Measurements from ENCODE around the gene KRTAP10-7.
"Not testable (repeated sequence)": the region's sequence is repeated elsewhere in the genome, so short reads cannot be mapped to it uniquely, and the experiment has no call there.

Gene KRTAP10-7

DNA sequence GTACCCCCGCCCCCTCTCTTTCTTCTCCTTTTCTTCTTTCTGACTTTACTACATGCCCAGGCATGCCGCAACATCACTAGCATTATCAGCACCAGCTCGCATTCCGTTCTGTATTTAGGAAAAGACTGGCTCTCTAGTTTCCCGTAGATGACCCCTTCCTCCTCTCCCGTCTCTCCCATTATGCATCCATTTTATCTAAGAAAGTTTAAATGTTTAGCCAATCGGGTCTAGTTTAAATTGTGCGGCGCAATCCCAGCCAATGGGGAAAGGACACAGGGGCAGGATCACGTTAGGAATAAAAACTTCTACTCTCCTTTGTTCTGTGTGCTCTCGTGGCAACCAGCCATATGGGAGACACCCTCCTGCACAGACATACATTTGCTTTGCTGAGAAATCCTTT, 2.3 kb upstream of the KRTAP10-7 start:
- H3K4me3 ChIP-seq (ENCODE audit: low read length), result no peak overlapping the region
- no peaks in the 10 kb centered on the region for H3K9me3 ChIP-seq (ENCODE audit: control insufficient read depth, low read length)
- H3K36me3 ChIP-seq (ENCODE audit: control insufficient read depth, insufficient read depth, low read length), result no peaks in the 10 kb centered on the region
- no peak overlapping the region for H3K9ac ChIP-seq (ENCODE audit: low read length)
- H3K4me1 ChIP-seq (ENCODE audit: control insufficient read depth, insufficient read depth, low read length), result no peaks in the 10 kb centered on the region
- peaks cover 7% of the 10 kb centered on the region for H3K27me3 ChIP-seq (ENCODE audit: control insufficient read depth, insufficient read depth, low read length)

DNA sequence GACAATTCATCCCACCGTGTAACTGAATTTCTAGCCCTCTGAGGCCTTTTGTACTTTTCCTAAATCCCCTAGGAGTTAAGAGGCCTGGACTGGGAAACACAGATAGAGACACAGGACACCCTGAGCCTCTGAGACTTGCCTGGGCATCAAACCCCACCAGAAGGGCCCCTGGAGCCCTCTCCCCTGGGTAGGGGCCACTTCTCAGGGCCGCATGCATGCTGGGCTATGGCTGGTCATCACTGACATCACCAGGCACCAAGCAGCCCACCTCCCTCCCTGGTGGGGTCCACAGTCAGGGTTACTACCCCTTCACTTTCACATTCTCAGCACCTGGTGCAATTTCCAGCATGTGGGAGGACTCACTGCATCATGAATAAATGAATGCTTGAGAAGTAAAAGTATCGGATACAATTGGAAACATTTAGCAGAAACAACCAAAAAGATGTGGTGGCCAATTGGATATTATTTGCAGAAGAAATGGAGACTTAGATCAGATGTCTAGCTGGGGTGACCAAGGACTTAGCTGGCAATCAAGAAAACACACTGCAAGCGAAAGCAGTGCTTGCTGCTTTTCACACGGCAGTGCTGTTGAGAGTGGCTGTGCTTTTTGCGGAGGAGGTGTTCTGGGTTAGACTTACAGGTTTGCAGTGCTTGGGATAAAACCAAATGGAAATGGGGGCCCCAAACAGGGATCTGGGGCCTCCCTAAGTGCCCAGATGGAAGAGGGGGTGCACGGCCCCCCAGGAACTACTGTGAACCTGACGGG, 950 bp upstream of the KRTAP10-7 start:
- H3K4me1 ChIP-seq (ENCODE audit: control insufficient read depth, insufficient read depth, low read length), result no peaks in the 10 kb centered on the region
- H3K36me3 ChIP-seq (ENCODE audit: control insufficient read depth, insufficient read depth, low read length), result no peaks in the 10 kb centered on the region
- peaks cover 3% of the 10 kb centered on the region for H3K27me3 ChIP-seq (ENCODE audit: control insufficient read depth, insufficient read depth, low read length)
- no peaks in the 10 kb centered on the region for H3K9me3 ChIP-seq (ENCODE audit: control insufficient read depth, low read length)
- no peak overlapping the region for H3K4me3 ChIP-seq (ENCODE audit: low read length)
- no peak overlapping the region for H3K9ac ChIP-seq (ENCODE audit: low read length)

GRCh38 chr21:44601091-44601490, 694 bp downstream of the KRTAP10-7 start:
- not testable (repeated sequence) for H3K27me3 ChIP-seq (ENCODE audit: control insufficient read depth, insufficient read depth, low read length); H3K9ac ChIP-seq (ENCODE audit: low read length); H3K36me3 ChIP-seq (ENCODE audit: control insufficient read depth, insufficient read depth, low read length)

DNA sequence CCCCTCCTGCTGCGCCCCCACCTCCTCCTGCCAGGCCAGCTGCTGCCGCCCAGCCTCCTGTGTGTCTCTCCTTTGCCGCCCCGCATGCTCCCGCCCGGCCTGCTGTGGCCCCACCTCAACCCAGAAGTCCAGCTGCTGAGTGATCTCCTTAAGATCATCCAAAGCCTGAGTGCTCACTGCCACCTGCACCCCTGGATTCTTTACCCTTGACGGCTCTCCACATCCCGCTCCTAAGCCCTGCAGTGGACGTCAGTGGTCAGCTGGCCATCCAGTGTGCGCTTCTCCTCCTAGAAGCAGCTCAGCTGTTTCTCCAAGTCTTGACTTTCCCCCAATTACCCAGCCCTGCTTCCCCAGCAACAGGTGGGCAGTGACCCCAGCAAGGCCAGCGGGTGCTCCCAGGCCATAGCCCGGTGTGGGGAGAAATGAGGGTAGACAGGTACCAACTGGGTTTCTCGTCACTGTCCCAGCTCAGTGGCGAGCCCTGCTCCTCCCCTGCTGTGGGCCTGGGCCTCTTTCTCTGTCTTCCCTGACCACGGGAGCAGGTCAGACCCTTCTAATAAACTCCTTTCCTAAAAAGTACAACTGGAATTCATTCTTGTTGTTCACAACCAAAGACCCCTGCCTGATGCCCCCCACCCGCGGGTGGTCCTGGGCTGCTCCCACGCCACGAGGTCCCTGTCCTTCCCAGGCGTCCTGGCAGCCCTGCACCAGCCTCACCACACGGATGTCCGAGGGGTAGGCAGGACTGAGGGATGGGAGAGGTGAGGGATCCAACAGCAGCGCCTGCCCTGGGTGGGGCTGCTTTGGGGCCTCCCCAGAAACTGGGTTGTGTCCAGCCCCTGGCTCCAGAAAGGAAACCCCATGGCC, 1.4 kb downstream of the KRTAP10-7 start:
- Histone ChIP-seq H3K27me3 (ENCODE audit: control insufficient read depth, insufficient read depth, low read length) (peaks cover 3% of the 10 kb centered on the region), H3K9me3 (ENCODE audit: control insufficient read depth, low read length) (no peaks in the 10 kb centered on the region), H3K36me3 (ENCODE audit: control insufficient read depth, insufficient read depth, low read length) (no peaks in the 10 kb centered on the region), H3K4me1 (ENCODE audit: control insufficient read depth, insufficient read depth, low read length) (no peaks in the 10 kb centered on the region), H3K4me3 (ENCODE audit: low read length) (no peak overlapping the region), H3K9ac (ENCODE audit: low read length) (no peak overlapping the region)

More at GRCh38 chr21:44601091-44601490, 694 bp downstream of the KRTAP10-7 start:
- H3K4me1 ChIP-seq (ENCODE audit: control insufficient read depth, insufficient read depth, low read length); H3K4me3 ChIP-seq (ENCODE audit: low read length); H3K9me3 ChIP-seq (ENCODE audit: control insufficient read depth, low read length): not testable (repeated sequence)

GRCh38 chr21:44602463-44602850, 2.1 kb downstream of the KRTAP10-7 start:
- H3K36me3 ChIP-seq (ENCODE audit: control insufficient read depth, insufficient read depth, low read length), result no peaks in the 10 kb centered on the region
- no peaks in the 10 kb centered on the region for H3K4me1 ChIP-seq (ENCODE audit: control insufficient read depth, insufficient read depth, low read length)
- no peak overlapping the region for H3K4me3 ChIP-seq (ENCODE audit: low read length)
- H3K9ac ChIP-seq (ENCODE audit: low read length), result no peak overlapping the region
- H3K9me3 ChIP-seq (ENCODE audit: control insufficient read depth, low read length), result no peaks in the 10 kb centered on the region
- peaks cover 3% of the 10 kb centered on the region for H3K27me3 ChIP-seq (ENCODE audit: control insufficient read depth, insufficient read depth, low read length)

DNA sequence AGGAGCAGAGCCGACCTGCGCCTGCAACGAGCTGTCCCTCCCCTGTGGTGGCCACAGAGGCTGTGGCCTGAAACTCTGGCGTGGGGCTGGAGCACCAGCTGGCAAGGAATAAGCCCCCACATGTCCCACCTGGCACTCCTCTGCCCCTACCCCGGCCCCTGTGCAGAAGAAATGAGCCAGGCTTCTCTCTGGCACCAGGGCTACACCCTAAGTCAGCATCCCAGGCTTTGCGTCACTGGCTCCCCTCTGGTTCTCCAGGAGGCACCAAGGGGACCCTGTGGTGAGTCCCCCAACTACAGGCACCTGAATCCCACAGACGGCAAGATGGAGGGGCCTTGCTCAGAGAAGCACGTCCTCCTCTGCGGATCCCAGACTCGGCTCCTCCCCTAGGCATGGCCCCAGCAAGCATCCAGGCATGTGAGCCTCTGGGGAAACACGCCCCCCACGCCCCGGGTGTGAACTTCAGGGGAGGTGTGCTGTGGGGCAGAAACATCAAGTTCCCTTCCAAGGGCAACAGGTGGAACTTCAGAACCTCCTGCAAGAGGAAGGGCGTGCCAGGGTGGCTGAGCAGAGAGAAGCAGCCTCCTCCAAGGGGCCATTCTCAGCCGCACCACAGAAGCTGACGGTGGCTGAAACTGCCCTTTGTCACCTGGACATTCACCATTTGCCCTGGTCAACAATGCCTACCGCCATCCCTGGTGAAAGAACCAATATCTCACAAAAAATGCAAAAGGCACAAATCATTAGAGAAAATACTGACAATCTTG, 2.9 kb downstream of the KRTAP10-7 start:
- H3K36me3 ChIP-seq (ENCODE audit: control insufficient read depth, insufficient read depth, low read length), result no peaks in the 10 kb centered on the region
- H3K4me1 ChIP-seq (ENCODE audit: control insufficient read depth, insufficient read depth, low read length), result no peaks in the 10 kb centered on the region
- H3K27me3 ChIP-seq (ENCODE audit: control insufficient read depth, insufficient read depth, low read length), result peaks cover 3% of the 10 kb centered on the region
- H3K9ac ChIP-seq (ENCODE audit: low read length), result no peak overlapping the region
- H3K9me3 ChIP-seq (ENCODE audit: control insufficient read depth, low read length), result no peaks in the 10 kb centered on the region
- no peak overlapping the region for H3K4me3 ChIP-seq (ENCODE audit: low read length)

DNA sequence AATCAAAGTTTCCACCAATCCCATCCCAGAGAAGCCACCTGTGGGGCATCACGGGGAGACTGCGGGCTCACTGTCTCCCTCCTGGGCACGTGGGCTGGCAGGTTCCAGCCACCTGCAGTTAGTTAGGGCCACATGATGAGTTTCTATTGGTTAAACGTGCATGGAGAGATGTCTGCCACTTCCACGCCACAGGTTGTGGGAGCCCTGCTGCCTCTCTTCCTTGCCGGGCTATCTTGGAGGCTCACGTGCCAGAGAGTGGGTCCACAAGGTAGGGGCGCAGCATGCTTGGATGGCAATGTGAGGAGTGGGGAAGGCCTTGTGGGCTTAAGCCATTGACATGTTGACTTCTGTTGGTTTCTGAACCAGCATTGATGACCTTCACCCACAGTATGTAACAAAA, 3.5 kb downstream of the KRTAP10-7 start:
- Histone ChIP-seq H3K36me3 (ENCODE audit: control insufficient read depth, insufficient read depth, low read length) (no peaks in the 10 kb centered on the region), H3K27me3 (ENCODE audit: control insufficient read depth, insufficient read depth, low read length) (peaks cover 3% of the 10 kb centered on the region), H3K9me3 (ENCODE audit: control insufficient read depth, low read length) (no peaks in the 10 kb centered on the region), H3K4me1 (ENCODE audit: control insufficient read depth, insufficient read depth, low read length) (no peaks in the 10 kb centered on the region), H3K4me3 (ENCODE audit: low read length) (no peak overlapping the region), H3K9ac (ENCODE audit: low read length) (no peak overlapping the region)

- Histone ChIP-seq H3K9ac (ENCODE audit: low read length) (no peak overlapping the region), H3K36me3 (ENCODE audit: control insufficient read depth, insufficient read depth, low read length) (no peaks in the 10 kb centered on the region), H3K4me3 (ENCODE audit: low read length) (no peak overlapping the region), H3K4me1 (ENCODE audit: control insufficient read depth, insufficient read depth, low read length) (no peaks in the 10 kb centered on the region), H3K9me3 (ENCODE audit: control insufficient read depth, low read length) (no peaks in the 10 kb centered on the region), H3K27me3 (ENCODE audit: control insufficient read depth, insufficient read depth, low read length) (peaks cover 3% of the 10 kb centered on the region)
Observed at GRCh38 chr21:44606495-44606894, 6.1 kb downstream of the KRTAP10-7 start.

GRCh38 chr21:44609193-44609592, 8.8 kb downstream of the KRTAP10-7 start:
- Histone ChIP-seq H3K36me3 (ENCODE audit: control insufficient read depth, insufficient read depth, low read length) (no peaks in the 10 kb centered on the region), H3K4me1 (ENCODE audit: control insufficient read depth, insufficient read depth, low read length) (no peaks in the 10 kb centered on the region), H3K9ac (ENCODE audit: low read length) (no peak overlapping the region), H3K27me3 (ENCODE audit: control insufficient read depth, insufficient read depth, low read length) (no peaks in the 10 kb centered on the region), H3K9me3 (ENCODE audit: control insufficient read depth, low read length) (no peaks in the 10 kb centered on the region), H3K4me3 (ENCODE audit: low read length) (no peak overlapping the region)

DNA sequence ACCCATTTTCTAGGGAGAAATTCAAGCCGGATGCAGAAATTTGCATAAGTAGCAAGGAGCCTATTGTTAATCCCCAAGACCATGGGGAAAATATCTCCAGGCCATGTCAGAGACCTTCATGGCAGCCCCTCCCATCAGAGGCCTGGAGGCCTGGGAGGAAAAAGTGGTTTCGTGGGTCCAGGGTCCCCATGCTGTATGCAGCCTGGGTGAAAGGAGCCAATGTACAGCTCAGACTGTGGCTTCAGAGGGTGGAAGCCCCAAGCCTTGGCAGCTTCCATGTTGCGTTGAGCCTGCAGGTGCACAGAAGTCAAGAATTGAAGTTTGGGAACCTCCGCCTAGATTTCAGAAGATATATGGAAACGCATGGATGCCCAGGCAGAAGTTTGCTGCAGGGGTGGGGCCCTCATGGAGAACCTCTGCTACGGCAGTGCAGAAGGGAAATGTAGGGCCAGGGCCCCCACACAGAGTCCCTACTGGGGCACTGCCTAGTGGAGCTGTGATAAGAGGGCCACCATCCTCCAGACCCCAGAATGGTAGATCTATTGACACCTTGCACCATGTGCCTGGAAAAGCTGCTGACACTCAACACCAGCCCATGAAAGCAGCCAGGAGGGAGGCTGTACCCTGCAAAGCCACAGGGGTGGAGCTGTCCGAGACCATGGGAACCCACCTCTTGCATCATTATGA, 9.9 kb downstream of the KRTAP10-7 start:
- not testable (repeated sequence) for H3K4me1 ChIP-seq (ENCODE audit: control insufficient read depth, insufficient read depth, low read length); H3K4me3 ChIP-seq (ENCODE audit: low read length); H3K36me3 ChIP-seq (ENCODE audit: control insufficient read depth, insufficient read depth, low read length); H3K27me3 ChIP-seq (ENCODE audit: control insufficient read depth, insufficient read depth, low read length); H3K9me3 ChIP-seq (ENCODE audit: control insufficient read depth, low read length); H3K9ac ChIP-seq (ENCODE audit: low read length)

DNA sequence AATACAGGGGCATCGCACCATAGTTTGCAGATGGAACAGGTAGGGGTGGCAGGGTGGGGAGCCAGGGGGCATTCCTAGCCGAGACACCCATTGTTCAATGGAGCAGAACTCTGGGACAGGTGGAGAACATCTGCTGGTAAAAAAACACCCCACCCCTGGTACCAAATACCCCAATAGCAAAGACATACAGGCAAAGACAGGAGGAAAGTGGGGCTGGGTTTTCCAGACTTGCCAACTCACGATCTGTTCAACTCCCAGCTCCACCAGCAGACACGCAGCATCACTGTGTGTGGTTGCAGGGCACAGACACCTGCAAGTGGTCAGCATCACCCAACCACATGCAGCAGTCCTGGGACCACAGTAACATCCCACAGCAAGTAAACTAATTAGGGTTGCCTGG, 11.2 kb downstream of the KRTAP10-7 start:
- H3K4me3 ChIP-seq (ENCODE audit: low read length), result no peak overlapping the region
- H3K9me3 ChIP-seq (ENCODE audit: control insufficient read depth, low read length), result no peaks in the 10 kb centered on the region
- H3K9ac ChIP-seq (ENCODE audit: low read length), result no peak overlapping the region
- no peaks in the 10 kb centered on the region for H3K27me3 ChIP-seq (ENCODE audit: control insufficient read depth, insufficient read depth, low read length)
- no peaks in the 10 kb centered on the region for H3K36me3 ChIP-seq (ENCODE audit: control insufficient read depth, insufficient read depth, low read length)
- H3K4me1 ChIP-seq (ENCODE audit: control insufficient read depth, insufficient read depth, low read length), result no peaks in the 10 kb centered on the region
